ENCODE results near the gene CLRN3.
A peak's percentile ranks its signal among the peaks of the same experiment; 100 is the strongest.

Gene CLRN3

GRCh38 chr10:127918572-127918971 lies 25.8 kb upstream of the CLRN3 start:
- no peak for DNase-seq

- no peak for DNase-seq
Measured at GRCh38 chr10:127916826-127917225, 24.1 kb upstream of the CLRN3 start.

GRCh38 chr10:127915324-127915723 lies 22.6 kb upstream of the CLRN3 start:
- DNase-seq = no peak

DNA sequence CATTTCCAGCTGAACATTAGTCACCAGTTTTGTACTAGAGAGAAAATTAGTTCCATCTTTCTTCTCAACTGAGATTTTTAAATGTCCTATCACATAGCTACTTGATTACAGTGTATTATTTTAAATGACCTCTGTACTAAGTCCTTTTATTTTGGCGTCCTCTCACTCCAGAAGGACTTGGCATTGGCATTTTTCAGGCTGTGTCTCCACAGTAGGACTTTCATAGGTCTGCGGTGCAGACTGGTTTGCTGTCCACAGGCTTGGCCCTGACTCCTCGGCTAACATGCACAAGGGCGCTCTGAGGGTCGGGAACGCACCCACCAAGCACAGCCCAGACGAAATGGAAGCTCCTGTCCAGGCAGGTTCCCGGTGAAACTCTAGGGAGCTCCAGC lies 20.6 kb upstream of the CLRN3 start:
- no peak for DNase-seq

DNA sequence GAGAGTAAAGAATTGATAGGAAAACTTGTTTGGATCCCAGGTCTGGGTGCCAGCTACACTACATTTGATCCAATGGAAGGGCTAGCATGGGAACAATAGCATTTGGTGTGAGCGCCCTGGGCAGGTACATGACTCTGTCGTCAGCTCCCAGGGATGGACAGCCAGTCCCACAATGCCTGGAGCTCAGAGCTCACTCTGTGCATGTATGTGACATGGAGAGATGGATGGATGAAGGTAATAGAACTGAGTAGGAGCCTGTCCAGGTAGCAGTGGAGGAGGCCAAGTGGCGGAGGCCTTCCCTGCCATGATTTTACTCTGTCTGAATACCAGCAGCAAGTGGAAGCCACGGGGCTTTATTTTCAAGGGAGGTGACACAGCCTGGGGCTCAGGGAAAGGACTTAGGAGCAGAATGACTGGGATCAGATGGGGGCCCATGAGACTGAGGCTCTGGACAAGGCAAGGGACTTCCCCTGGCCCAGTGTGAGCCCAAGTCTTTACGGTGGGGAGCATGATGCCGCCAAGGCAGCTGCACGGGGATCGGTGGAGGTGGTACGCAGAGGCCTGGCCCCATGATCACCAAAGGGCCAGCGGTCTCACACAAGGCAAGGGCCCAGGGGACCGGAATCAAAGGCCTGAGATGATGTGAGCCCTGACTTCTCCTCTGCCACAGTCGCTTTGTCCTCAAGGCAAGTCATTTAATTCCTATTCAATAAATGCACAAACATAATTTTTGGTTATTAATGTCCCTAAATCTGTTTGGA lies 20.0 kb upstream of the CLRN3 start:
- DNase-seq = no peak

DNA sequence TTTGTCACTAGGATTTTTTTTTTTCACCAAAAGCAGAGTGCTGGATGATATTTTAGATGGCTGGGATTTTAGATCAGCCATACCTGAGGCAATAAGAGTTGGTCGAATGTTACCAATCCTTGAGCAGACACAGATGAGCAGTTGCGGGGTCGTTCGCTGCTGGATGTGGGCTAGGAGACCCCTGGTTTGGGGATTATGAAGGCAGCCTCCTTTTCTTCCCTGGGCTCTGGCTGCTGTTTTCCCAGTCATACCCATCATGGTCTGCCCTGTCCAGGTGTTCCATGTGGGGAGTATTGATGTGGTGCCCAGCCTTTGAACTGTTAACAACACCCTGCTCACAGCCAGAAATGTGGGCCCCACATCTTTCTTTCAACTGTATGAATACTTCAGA lies 19.1 kb upstream of the CLRN3 start:
- no peak for DNase-seq

DNA sequence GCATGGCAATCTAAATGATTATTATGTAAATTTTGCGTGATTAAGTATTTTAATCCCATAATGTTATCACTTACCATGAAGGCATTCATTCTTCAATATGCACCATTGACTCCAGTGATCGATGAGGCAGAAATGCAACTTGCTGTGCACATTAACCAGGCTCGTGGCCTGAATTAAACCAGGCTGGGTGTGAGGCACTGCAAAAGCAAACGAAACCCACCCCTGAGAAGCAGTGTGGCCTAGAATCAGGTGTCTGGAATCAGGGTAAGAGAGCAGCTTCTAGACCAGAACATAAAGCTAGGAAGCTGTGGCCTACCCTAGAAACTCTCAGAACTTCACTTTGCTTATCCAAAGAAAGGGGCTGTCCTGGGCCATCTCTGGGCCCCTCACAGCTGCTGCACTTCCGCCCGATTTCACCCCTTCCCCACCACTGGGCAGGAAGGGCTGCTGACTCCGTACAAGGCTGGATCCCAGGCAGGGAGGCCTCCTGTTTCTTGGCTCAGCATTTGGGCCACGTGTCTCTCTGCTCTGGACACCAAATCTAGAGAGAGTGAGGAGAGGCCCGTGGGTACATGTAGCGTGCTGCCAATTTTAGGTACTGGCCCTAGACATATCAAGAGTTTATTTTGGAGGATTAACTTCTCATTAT lies 18.6 kb upstream of the CLRN3 start:
- DNase-seq = no peak

GRCh38 chr10:127910464-127910770 lies 17.7 kb upstream of the CLRN3 start:
- no peak for DNase-seq

DNA sequence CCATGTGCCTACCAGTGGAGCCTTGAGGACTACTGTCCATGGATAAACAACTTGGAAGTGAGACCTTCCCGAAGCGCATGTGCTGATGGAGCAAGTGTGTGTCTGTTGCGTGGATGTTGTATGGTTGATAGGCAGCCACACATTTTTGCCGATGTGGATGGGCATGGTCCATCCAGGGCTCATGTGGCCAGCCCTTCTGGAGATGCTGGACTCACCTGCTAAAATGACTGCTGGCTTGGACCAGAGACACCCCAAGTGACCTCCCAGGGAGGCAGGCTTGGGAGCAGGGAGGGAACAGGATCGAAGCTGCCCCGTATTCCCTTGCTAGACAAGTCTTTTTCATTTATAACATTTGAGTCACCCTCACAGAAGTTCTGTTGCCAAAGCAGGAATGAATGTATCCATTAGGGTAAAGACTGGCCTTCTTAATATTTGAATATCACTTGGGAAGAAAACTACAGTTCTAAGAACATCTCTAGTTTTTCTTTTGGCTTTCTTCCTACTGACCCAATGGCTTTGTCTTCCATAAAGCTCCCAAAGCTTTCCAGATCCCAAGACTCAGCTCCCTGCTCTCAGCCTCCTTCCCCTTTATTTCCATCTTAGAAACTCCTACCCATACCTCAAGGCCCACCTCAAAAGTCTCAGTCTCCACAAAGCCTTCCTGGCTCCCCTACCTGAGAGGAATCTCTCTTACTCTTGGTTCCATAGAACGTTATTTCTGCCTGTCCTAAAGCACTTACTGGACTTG lies 17.1 kb upstream of the CLRN3 start:
- DNase-seq = no peak

DNA sequence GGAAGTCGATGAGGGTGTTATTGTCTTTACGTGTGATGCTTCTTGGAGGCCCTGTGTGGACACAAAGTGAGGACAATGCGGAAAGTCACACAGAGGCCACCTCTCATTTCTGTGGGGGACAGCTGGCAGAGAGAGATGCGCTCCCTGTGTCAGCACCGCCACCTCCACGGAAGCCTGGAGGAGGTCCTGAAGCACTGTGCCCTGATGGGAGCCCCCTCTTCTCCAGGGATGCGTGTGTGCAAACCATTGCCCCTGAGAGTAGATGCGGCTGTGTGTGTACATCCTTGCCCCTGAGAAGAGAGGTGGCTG lies 16.2 kb upstream of the CLRN3 start:
- DNase-seq = no peak

- no peak for DNase-seq
Measured at GRCh38 chr10:127908106-127908958, 15.6 kb upstream of the CLRN3 start.

DNA sequence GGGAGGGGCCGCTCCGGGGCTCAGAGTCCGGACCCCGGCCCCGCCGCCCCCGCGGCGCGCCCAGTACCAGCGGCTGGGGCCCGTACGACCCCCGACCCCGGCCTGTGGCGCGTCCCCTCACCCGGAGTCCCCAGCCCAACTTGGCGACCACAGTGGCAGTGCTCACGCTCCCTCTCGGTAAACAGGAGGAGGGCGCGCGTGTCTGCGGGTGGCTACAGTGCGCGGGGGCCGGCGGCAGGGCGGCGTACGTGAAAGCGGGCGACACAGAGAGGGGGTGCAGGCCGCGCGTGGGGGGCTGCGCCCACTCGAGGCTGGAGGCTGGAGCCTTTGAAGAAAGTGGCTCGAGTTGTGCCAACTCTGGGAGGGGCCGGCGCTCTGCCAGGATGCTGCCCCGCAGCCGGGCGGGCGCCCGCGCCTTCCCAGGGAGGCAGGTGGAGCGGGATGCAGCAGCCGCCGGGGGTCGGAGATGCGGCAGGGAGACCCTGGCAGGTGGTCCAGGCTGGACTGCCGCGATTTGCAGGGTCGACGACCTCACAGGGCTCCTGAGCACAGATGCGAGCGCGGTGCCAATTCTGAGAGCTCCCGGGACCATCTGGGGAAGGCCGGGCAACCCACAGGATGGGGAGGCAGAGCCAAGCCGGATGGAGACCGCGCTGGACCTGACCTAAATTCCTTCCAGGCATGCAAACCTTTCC lies 14.8 kb upstream of the CLRN3 start:
- DNase-seq = peak; percentile 30

GRCh38 chr10:127906548-127907377 lies 14.0 kb upstream of the CLRN3 start, which contains the start of gene PTPRE:
TSS of gene PTPRE (plus strand) at chr10:127907103. CDS start at chr10:128040882, 133,779 bp downstream.
- peak; percentile 53 for DNase-seq

GRCh38 chr10:127905848-127906261 lies 13.1 kb upstream of the CLRN3 start:
- DNase-seq = no peak

DNA sequence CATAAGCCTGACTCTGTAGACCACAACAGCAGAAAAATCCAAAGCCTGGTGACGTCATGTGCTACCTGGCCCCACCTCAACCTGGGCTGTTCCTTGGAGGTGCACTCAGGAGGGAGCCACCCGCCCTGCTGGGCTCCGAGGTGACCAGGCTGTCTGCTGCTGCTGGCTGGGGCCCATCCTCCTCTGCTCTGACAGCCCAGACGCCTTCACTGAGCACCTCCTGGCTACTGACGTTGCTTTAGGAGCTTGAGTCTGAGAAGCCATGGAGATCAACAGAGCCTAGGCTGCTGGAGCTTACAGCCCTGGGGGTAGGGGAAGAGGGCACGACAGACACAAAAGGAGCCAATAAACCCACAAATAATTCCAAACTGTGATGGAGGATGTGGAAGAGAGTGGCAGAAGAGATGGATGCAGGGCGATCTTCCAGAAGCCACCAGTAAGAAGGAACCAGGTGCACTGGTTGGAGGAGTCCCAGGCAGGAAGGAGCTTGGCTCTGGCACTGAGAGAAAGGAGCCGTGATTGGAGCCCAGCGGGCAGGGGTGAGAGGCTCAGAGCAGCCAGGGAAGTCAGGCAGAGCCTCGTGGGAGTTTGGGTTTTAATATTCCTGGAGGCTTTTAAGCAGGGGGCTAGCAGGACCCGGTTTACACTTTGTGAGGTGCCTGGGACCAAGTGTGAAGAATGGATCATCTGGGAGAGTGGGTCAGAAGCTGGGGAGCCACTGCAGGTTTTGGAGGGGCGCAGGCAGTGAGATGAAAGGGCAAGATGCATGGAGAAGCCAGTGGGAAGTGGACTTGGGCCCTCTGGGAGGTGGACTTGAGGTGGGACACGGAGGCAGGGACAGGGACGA lies 12.5 kb upstream of the CLRN3 start:
- DNase-seq = no peak

GRCh38 chr10:127904311-127905000 lies 11.7 kb upstream of the CLRN3 start:
- DNase-seq = no peak

DNA sequence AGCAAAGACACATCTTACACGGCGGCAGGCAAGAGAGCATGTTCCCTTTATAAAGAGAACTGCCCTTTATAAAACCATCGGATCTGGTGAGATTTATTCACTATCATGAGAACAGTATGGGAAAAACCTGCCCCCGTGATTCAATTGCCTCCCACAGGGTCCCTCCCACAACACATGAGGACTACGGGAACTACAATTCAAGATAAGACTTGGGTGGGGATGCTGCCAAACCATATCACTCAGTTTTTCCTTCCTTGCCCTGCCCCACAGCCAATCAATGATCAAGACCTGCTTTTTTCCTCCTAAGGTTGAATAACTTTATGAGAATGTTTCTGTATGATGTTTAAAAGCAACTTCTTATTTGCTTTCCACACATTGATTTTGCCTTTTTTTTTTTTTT lies 11.0 kb upstream of the CLRN3 start:
- DNase-seq = peak; percentile 6

DNA sequence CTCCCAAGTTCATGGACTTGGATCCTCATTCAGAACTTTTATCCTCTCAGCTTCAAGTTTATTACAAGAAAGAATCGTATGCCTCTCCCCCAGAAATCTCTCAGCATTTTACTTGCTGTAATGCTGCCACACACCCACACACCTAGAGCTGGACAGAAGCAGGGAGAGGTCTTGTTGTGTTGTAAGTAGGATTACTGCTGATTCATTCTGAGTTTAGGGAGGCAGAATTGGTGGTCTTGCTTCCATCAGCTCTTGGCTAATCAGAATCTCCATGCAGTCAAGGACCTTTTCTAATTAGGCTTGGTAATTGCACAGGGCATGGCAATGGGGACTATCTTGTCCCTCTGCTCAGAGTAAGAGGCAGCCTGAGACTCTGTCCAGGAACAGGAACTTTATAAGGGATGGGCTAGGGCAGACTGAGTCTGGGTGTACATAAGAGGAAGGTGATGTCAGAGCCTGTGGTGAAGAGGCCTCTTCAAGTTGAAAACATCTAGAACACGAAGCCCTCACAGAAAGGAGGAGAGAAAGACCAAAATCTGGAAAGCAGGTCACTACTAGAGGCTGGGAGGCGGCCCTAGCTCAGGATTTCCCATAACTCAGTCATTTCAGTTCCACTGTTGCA lies 7.1 kb upstream of the CLRN3 start:
- no peak for DNase-seq

DNA sequence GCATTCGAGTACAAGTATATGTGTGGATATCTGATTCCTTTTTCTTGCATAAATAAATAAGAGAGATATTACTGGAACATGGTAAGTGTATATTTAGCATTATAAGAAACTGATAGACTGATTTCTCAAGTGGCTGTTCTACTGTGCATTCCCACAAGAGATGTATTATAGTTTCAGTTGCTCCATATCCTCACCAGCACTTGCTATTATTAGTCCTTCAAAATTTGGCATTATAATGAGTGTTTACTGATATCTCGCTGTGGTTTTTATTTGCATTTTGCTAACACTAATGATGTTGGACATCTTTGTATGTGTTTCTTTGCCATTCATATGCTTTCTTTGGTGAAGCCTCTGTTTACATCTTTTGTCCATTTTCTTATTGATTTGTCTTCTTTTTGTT lies 4.4 kb upstream of the CLRN3 start:
- DNase-seq = no peak

GRCh38 chr10:127896590-127896989 lies 3.8 kb upstream of the CLRN3 start:
- no peak for DNase-seq

Measured in NCI-H226 (cell line).